Nephron progenitor cell (in vitro differentiated cells): ENCODE results near the gene SUSD3.

Experiments used
- DNase-seq: peaks from one replicate; pipeline ENCODE4 v3.0.0; 2021
- H3K27ac Mint-ChIP-seq: 2 replicates; pipeline ENCODE4 v1.8.0; 2021; ENCODE audit warnings: mild to moderate bottlenecking, moderate library complexity, mixed read lengths
- H3K27me3 Mint-ChIP-seq: 2 replicates; pipeline ENCODE4 v1.8.0; 2021; ENCODE audit warnings: mild to moderate bottlenecking, low read depth, mixed read lengths; ENCODE audit not compliant: poor library complexity
- H3K36me3 Mint-ChIP-seq: 2 replicates; pipeline ENCODE4 v1.8.0; 2021; ENCODE audit warnings: low read depth, mixed read lengths
- H3K4me1 Mint-ChIP-seq: 2 replicates; pipeline ENCODE4 v1.8.0; 2021; ENCODE audit warnings: mixed read lengths
- H3K4me3 Mint-ChIP-seq: 2 replicates; pipeline ENCODE4 v1.8.0; 2021; ENCODE audit warnings: mild to moderate bottlenecking, moderate library complexity, mixed read lengths
- H3K9me3 Mint-ChIP-seq: 2 replicates; pipeline ENCODE4 v1.8.0; 2021; ENCODE audit warnings: mild to moderate bottlenecking, moderate library complexity, mixed read lengths
- TF ChIP-seq, protein P1 (sequence below): fragments of 200-600 bp; sonication (generic); IDR thresholded peaks from 2 replicates; pipeline ENCODE4 v1.5.0; 2021; ENCODE audit warnings: antibody characterized with exemption

SUSD3 gene

DNA sequence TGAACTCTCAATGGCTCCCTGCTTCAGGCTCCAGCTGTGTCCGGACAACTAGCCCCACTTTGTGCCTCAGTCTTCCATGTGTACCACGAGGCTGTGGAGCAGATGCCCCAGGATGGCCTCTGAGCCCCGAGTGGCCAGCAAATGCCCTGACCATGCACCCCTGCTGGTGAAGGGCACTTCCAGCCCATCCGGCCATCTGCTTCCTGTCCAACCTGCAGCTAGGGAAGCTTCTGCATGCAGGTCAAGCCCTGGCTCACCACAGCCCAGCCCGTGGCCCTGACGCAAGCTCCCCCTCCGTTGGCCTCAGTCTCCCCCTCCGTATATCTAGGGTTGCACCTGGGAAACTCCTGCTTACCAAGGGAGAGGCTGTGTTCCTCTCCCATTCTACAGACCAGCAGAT, 70.8 kb downstream of the SUSD3 start:
- Mint-ChIP-seq H3K36me3 (no peaks in the 10 kb centered on the region), H3K9me3 (no peaks in the 10 kb centered on the region), H3K27me3 (no peaks in the 10 kb centered on the region), H3K4me3 (no peak overlapping the region), H3K4me1 (peaks cover 56% of the 10 kb centered on the region), H3K27ac (no peak overlapping the region)
- no peak for DNase-seq
- TF ChIP-seq, protein P1, sequence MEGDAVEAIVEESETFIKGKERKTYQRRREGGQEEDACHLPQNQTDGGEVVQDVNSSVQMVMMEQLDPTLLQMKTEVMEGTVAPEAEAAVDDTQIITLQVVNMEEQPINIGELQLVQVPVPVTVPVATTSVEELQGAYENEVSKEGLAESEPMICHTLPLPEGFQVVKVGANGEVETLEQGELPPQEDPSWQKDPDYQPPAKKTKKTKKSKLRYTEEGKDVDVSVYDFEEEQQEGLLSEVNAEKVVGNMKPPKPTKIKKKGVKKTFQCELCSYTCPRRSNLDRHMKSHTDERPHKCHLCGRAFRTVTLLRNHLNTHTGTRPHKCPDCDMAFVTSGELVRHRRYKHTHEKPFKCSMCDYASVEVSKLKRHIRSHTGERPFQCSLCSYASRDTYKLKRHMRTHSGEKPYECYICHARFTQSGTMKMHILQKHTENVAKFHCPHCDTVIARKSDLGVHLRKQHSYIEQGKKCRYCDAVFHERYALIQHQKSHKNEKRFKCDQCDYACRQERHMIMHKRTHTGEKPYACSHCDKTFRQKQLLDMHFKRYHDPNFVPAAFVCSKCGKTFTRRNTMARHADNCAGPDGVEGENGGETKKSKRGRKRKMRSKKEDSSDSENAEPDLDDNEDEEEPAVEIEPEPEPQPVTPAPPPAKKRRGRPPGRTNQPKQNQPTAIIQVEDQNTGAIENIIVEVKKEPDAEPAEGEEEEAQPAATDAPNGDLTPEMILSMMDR, result no peak

DNA sequence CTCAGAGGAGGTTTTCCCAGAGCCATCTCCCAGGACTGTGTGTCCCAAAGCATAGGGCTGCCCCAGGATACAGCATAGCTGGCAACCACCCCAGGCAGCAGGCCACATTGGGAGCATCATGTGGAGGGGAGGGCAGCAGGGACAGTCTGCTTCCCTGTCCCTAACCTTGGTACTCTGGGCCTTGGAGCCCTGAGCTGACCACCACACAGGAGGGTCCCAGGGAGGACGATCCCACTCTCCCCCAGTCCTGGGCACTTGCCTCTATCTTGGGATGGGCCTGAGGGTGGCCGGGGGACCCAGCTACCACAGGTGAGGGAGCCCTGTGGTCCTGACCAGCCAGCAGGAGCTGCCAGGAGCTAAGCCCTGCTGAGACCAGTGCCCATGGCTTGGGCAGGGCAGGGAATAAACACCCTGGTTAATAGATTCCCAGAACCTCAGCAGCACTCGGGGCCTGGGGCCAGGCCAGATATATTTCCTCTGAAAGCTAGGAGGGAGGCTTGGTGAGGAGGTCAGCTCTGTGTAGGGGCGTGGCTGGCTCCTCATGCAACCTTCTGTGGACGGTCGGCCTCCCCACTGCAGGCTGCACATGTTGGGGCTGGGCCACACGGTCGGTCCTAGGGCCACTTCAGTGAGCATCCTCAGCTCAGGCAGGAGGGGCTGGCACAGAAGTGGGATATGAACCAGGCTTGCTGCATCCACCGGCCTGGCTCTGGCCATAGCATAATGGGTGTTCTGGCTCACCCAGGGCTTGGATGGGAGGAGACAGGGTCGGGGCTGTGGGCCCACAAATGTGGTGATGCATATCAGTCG, 71.4 kb downstream of the SUSD3 start:
- Mint-ChIP-seq H3K4me1 (peaks cover 61% of the 10 kb centered on the region), H3K27me3 (peaks cover 2% of the 10 kb centered on the region), H3K36me3 (no peaks in the 10 kb centered on the region), H3K9me3 (no peaks in the 10 kb centered on the region), H3K4me3 (no peak overlapping the region), H3K27ac (no peak overlapping the region)
- TF ChIP-seq, protein P1, result no peak
- DNase-seq, result no peak

DNA sequence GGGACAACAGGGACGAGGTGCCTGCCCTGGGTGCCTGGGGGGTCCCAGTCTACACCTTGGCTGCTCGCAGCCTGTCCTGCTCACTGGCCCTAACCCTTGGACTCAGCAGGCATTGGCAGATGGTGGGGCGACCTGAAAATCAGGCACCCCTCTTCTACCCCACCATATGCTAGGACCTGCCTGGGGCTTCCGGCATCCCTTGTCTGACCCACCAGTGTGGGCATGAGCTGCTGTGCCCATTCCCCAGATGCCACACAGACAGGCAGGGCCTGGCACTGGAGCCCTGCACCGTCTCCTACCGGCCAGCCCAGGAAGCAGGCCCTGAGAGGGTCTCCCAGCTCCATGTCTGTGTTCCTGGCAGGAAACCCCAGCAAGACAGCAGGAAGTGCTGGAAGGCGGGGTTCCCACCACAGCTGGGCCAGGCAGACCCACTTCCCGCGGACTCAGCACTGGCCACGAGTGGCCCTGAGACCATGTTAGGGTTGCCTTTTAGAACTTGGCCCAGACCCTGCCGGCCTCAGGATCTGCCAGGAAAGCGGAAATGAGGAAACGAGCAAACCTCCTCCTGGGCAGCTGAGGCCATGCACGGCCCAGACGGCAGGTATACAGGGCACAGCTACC, 72.5 kb downstream of the SUSD3 start:
- Mint-ChIP-seq H3K27me3 (peaks cover 9% of the 10 kb centered on the region), H3K9me3 (no peaks in the 10 kb centered on the region), H3K27ac (no peak overlapping the region), H3K4me1 (peaks cover 62% of the 10 kb centered on the region), H3K36me3 (no peaks in the 10 kb centered on the region), H3K4me3 (no peak overlapping the region)
- TF ChIP-seq, protein P1, result no peak
- DNase-seq, result no peak

- no peak for DNase-seq
- TF ChIP-seq, protein P1, result no peak
- Mint-ChIP-seq H3K4me1 (peaks cover 54% of the 10 kb centered on the region), H3K4me3 (no peak overlapping the region), H3K9me3 (no peaks in the 10 kb centered on the region), H3K36me3 (no peaks in the 10 kb centered on the region), H3K27me3 (peaks cover 9% of the 10 kb centered on the region), H3K27ac (no peak overlapping the region)
These were observed 73.2 kb downstream of the SUSD3 start for GRCh38 chr9:93131599-93132286.

- Mint-ChIP-seq H3K4me1 (peaks cover 47% of the 10 kb centered on the region), H3K36me3 (no peaks in the 10 kb centered on the region), H3K27ac (peak overlapping the region; percentile 23), H3K27me3 (peaks cover 9% of the 10 kb centered on the region), H3K4me3 (peak overlapping the region; percentile 85), H3K9me3 (no peaks in the 10 kb centered on the region)
- TF ChIP-seq, protein P1, result no peak
- DNase-seq, result no peak
These were observed 73.9 kb downstream of the SUSD3 start for GRCh38 chr9:93132287-93132927.
